GM23338 (cell line): Measurements from ENCODE around the gene SOWAHA. TPM values are rescaled to one million over a fixed set of nuclear protein-coding genes. Genes with fewer than 3 reads are reported as not detected.

Source experiments
- ATAC-seq: fragments of 200-7000 bp; cut with Tn5 transposase; 3 replicates; pipeline ENCODE4 v1.9.1; 2020
- DNase-seq: peaks from one replicate; pipeline ENCODE4 v3.0.0-alpha.2; 2015; ENCODE audit warnings: low spot score
- H2AFZ ChIP-seq: fragments of 200-600 bp; sonication (generic); 2 replicates; pipeline ENCODE4 v1.8.0; 2016; ENCODE audit warnings: antibody characterized with exemption, mild to moderate bottlenecking, moderate library complexity
- H3F3A ChIP-seq: fragments of 200-600 bp; sonication (generic); replicated peaks from 2 replicates; pipeline ENCODE4 v1.8.0; 2017; ENCODE audit warnings: antibody characterized with exemption, mixed run types, low read depth
- H3K27ac ChIP-seq: fragments of 200-600 bp; sonication (generic); 2 replicates; pipeline ENCODE4 v1.6.1; 2016; ENCODE audit warnings: low read depth
- H3K27me3 ChIP-seq: fragments of 200-600 bp; sonication (generic); 2 replicates; pipeline ENCODE4 v1.8.0; 2016; ENCODE audit warnings: mild to moderate bottlenecking, mixed run types, moderate library complexity; ENCODE audit not compliant: insufficient read depth
- H3K36me3 ChIP-seq: fragments of 200-600 bp; sonication (generic); 2 replicates; pipeline ENCODE4 v1.8.0; 2016; ENCODE audit warnings: mild to moderate bottlenecking; ENCODE audit not compliant: insufficient read depth
- H3K4me1 ChIP-seq: fragments of 200-600 bp; sonication (generic); 2 replicates; pipeline ENCODE4 v1.8.0; 2016; ENCODE audit warnings: mild to moderate bottlenecking, moderate library complexity; ENCODE audit not compliant: insufficient read depth
- H3K4me2 ChIP-seq: fragments of 200-600 bp; sonication (generic); 2 replicates; pipeline ENCODE4 v1.7.1; 2017; ENCODE audit warnings: mixed run types
- H3K4me3 ChIP-seq: fragments of 200-600 bp; sonication (generic); 2 replicates; pipeline ENCODE4 v1.6.1; 2016; ENCODE audit warnings: mixed run types
- H3K79me2 ChIP-seq: fragments of 200-600 bp; sonication (generic); replicated peaks from 2 replicates; pipeline ENCODE4 v1.8.0; 2017; ENCODE audit warnings: mild to moderate bottlenecking; ENCODE audit not compliant: insufficient read depth
- H3K9me2 ChIP-seq: fragments of 200-600 bp; sonication (generic); 2 replicates; pipeline ENCODE4 v1.8.0; 2017; ENCODE audit not compliant: insufficient read depth
- H4K20me1 ChIP-seq: fragments of 200-600 bp; sonication (generic); replicated peaks from 2 replicates; pipeline ENCODE4 v1.8.0; 2017; ENCODE audit warnings: mild to moderate bottlenecking; ENCODE audit not compliant: insufficient read depth
- H3K27ac Mint-ChIP-seq: 2 replicates; pipeline ENCODE4 v1.8.0; 2020; ENCODE audit warnings: inconsistent platforms, mild to moderate bottlenecking, moderate library complexity, mixed read lengths
- H3K27me3 Mint-ChIP-seq: 3 replicates; pipeline ENCODE4 v1.8.0; 2022; ENCODE audit warnings: low read depth, mild to moderate bottlenecking, moderate library complexity, mixed read lengths, inconsistent platforms; ENCODE audit not compliant: insufficient read depth, poor library complexity
- H3K36me3 Mint-ChIP-seq: 3 replicates; pipeline ENCODE4 v1.8.0; 2021; ENCODE audit warnings: low read depth, mild to moderate bottlenecking, inconsistent platforms, moderate library complexity, mixed read lengths
- H3K4me1 Mint-ChIP-seq: 3 replicates; pipeline ENCODE4 v1.8.0; 2020; ENCODE audit warnings: mild to moderate bottlenecking, inconsistent platforms, mixed read lengths
- H3K4me3 Mint-ChIP-seq: 3 replicates; pipeline ENCODE4 v1.8.0; 2021; ENCODE audit warnings: moderate library complexity, mild to moderate bottlenecking, inconsistent platforms, mixed read lengths
- H3K9me3 Mint-ChIP-seq: 3 replicates; pipeline ENCODE4 v1.8.0; 2020; ENCODE audit warnings: moderate library complexity, mild to moderate bottlenecking, inconsistent platforms, mixed read lengths
- CREB1 ChIP-seq: fragments of 250-450 bp; sonication (Bioruptor Pico); IDR thresholded peaks from 2 replicates; pipeline ENCODE4 v1.5.0; 2020; ENCODE audit warnings: low read depth, mild to moderate bottlenecking, moderate library complexity
- EZH2 ChIP-seq: fragments of 200-600 bp; sonication (generic); IDR thresholded peaks from one replicate; pipeline ENCODE4 v1.8.0; 2017; ENCODE audit warnings: antibody characterized with exemption, mild to moderate bottlenecking, low read depth; ENCODE audit not compliant: unreplicated experiment
- JUNB ChIP-seq: IDR thresholded peaks from one replicate; pipeline ENCODE4 v1.6.1; 2016; ENCODE audit warnings: antibody characterized with exemption; ENCODE audit not compliant: unreplicated experiment
- NANOG ChIP-seq: IDR thresholded peaks from 2 replicates; pipeline ENCODE4 v1.6.1; 2016; ENCODE audit warnings: antibody characterized with exemption, borderline replicate concordance
- POLR2AphosphoS5 ChIP-seq: IDR thresholded peaks from 2 replicates; pipeline ENCODE4 v1.6.1; 2016; ENCODE audit warnings: antibody characterized with exemption, low read depth
- REST ChIP-seq: IDR thresholded peaks from one replicate; pipeline ENCODE4 v1.6.1; 2018; ENCODE audit warnings: antibody characterized with exemption; ENCODE audit not compliant: unreplicated experiment
- ZNF114 ChIP-seq: fragments of 250-450 bp; sonication (Bioruptor Pico); IDR thresholded peaks from 2 replicates; pipeline ENCODE4 v1.5.0; 2020; ENCODE audit warnings: mild to moderate bottlenecking, moderate library complexity
- ZNF331 ChIP-seq: fragments of 250-450 bp; sonication (Bioruptor Pico); IDR thresholded peaks from 2 replicates; pipeline ENCODE4 v1.5.0; 2020; ENCODE audit warnings: low read depth, mild to moderate bottlenecking, moderate library complexity
- ZNF462 ChIP-seq: fragments of 250-450 bp; sonication (Bioruptor Pico); IDR thresholded peaks from 2 replicates; pipeline ENCODE4 v1.5.0; 2020; ENCODE audit warnings: mild to moderate bottlenecking, moderate library complexity
- polyA plus RNA-seq: library from polyadenylated mRNA; unstranded; fragments of >200 nt; fragmentation: Nextera tagmentation; extraction: Ambion mirVana; gene quantifications from 2 replicates; pipeline ENCODE4 v1.2.1, GENCODE V29; 2016
- total RNA-seq: library from RNA; depleted of rRNA; stranded (reverse); fragments of >200 nt; shearing (Covaris generic); gene quantifications from 2 replicates; pipeline ENCODE4 v1.2.3, GENCODE V29; 2014
- TF ChIP-seq, protein P1 (sequence below), 2 experiments: fragments of 200-600 bp in 1 of 2; sonication (generic) in 1 of 2; conservative IDR thresholded peaks; 2 replicates each; pipeline versions ENCODE4 v1.5.1 to v1.6.1; 2016 to 2017; ENCODE audit warnings: antibody characterized with exemption in 2 of 2, low read depth in 2 of 2, mild to moderate bottlenecking in 2 of 2, moderate library complexity in 1 of 2

The SOWAHA gene
- total and polyA plus RNA-seq, 2 experiments from 2014 or later: 0.18 to 0.52 TPM

GRCh38 chr5:132849347-132849746, 36.2 kb downstream of the SOWAHA start (continued):
- no peak for TF ChIP-seq EZH2
- no peak for TF ChIP-seq JUNB
- TF ChIP-seq NANOG: no peak
- TF ChIP-seq, protein P1, sequence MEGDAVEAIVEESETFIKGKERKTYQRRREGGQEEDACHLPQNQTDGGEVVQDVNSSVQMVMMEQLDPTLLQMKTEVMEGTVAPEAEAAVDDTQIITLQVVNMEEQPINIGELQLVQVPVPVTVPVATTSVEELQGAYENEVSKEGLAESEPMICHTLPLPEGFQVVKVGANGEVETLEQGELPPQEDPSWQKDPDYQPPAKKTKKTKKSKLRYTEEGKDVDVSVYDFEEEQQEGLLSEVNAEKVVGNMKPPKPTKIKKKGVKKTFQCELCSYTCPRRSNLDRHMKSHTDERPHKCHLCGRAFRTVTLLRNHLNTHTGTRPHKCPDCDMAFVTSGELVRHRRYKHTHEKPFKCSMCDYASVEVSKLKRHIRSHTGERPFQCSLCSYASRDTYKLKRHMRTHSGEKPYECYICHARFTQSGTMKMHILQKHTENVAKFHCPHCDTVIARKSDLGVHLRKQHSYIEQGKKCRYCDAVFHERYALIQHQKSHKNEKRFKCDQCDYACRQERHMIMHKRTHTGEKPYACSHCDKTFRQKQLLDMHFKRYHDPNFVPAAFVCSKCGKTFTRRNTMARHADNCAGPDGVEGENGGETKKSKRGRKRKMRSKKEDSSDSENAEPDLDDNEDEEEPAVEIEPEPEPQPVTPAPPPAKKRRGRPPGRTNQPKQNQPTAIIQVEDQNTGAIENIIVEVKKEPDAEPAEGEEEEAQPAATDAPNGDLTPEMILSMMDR (conservative IDR thresholded peaks at IDR 0.05; ENCODE audit: low read depth in 2 of 2): no peak
- TF ChIP-seq ZNF331 (CRISPR knock-in tag): no peak
- TF ChIP-seq CREB1 (CRISPR knock-in tag): no peak
- no peak for TF ChIP-seq REST

GRCh38 chr5:132850066-132850465, 37.0 kb downstream of the SOWAHA start:
- DNase-seq (no peak), ATAC-seq (no peak)
- Histone ChIP-seq H3K4me2 (no peak overlapping the region), H4K20me1 (no peaks in the 10 kb centered on the region), H3K9me2 (no peaks in the 10 kb centered on the region), H3K4me1 (peaks cover 9% of the 10 kb centered on the region; the same call in 1 of the 2 replicates), H3K4me3 (no peak overlapping the region), H3K27me3 (no peaks in the 10 kb centered on the region), H3F3A (no peaks in the 10 kb centered on the region), H2AFZ (peak overlapping the region; percentile 52), H3K36me3 (no peaks in the 10 kb centered on the region), H3K27ac (no peak overlapping the region), H3K79me2 (no peaks in the 10 kb centered on the region)
- Mint-ChIP-seq H3K9me3 (no peaks in the 10 kb centered on the region), H3K27ac (no peak overlapping the region), H3K36me3 (no peaks in the 10 kb centered on the region), H3K4me3 (no peak overlapping the region), H3K27me3 (no peaks in the 10 kb centered on the region), H3K4me1 (peaks cover 5% of the 10 kb centered on the region; the same call in 2 of the 3 replicates)
- TF ChIP-seq ZNF462 (CRISPR knock-in tag): no peak
- TF ChIP-seq JUNB: no peak
- no peak for TF ChIP-seq CREB1 (CRISPR knock-in tag)
- no peak for TF ChIP-seq NANOG
- TF ChIP-seq, protein P1 (conservative IDR thresholded peaks at IDR 0.05; ENCODE audit: low read depth in 2 of 2): no peak
- TF ChIP-seq ZNF331 (CRISPR knock-in tag): no peak
- no peak for TF ChIP-seq ZNF114 (CRISPR knock-in tag)
- TF ChIP-seq POLR2AphosphoS5: no peak
